K562 (cell line): ENCODE results near the gene CD300A. TPM values are rescaled to one million over a fixed set of nuclear protein-coding genes. Genes with fewer than 3 reads are reported as not detected.
A peak's percentile ranks its signal among the peaks of the same experiment; 100 is the strongest.

Experiments used
- BMI1 ChIP-seq: fragments of 150-350 bp; IDR thresholded peaks from 2 replicates; pipeline ENCODE4 v1.6.1; 2014; ENCODE audit warnings: low read length
- BRD4 ChIP-seq: fragments of 200-600 bp; sonication (generic); IDR thresholded peaks from 2 replicates; pipeline ENCODE4 v1.6.1; 2017; ENCODE audit warnings: inconsistent platforms
- DACH1 ChIP-seq: fragments of 450-650 bp; IDR thresholded peaks from 2 replicates; pipeline ENCODE4 v1.6.1; 2018; ENCODE audit not compliant: partially characterized antibody
- HMG20B ChIP-seq: fragments of 250-450 bp; sonication (Bioruptor Pico); IDR thresholded peaks from 2 replicates; pipeline ENCODE4 v1.5.0; 2021; ENCODE audit warnings: mild to moderate bottlenecking
- HOXB6 ChIP-seq: fragments of 250-450 bp; sonication (Bioruptor Pico); IDR thresholded peaks from 2 replicates; pipeline ENCODE4 v1.5.1; 2022; ENCODE audit warnings: mild to moderate bottlenecking, borderline replicate concordance
- ILF3 ChIP-seq: fragments of 450-650 bp; IDR thresholded peaks from 2 replicates; pipeline ENCODE4 v1.6.1; 2018; ENCODE audit warnings: antibody characterized with exemption, mild to moderate bottlenecking, moderate library complexity, borderline replicate concordance
- MXI1 ChIP-seq: IDR thresholded peaks from 2 replicates; pipeline ENCODE4 v1.6.1; 2011; ENCODE audit warnings: low read depth, mild to moderate bottlenecking, improper control_type of control experiment, low read length
- NEUROD1 ChIP-seq: fragments of 150-350 bp; IDR thresholded peaks from 2 replicates; pipeline ENCODE4 v1.6.1; 2014; ENCODE audit warnings: borderline replicate concordance, low read length, low read depth; ENCODE audit not compliant: partially characterized antibody
- NONO ChIP-seq, 2 experiments: fragments of 200-400 bp in 1 of 2; fragments of 450-650 bp in 1 of 2; formaldehyde crosslinking in 1 of 2; IDR thresholded peaks; 2 replicates each; pipeline ENCODE4 v1.6.1; 2017; ENCODE audit warnings: low read depth in 2 of 2, mild to moderate bottlenecking in 2 of 2, moderate library complexity in 2 of 2, low read length in 1 of 2
- NR1H2 ChIP-seq: sonication (generic); formaldehyde crosslinking; IDR thresholded peaks from 2 replicates; pipeline ENCODE4 v1.4.0; 2020; ENCODE audit warnings: mild to moderate bottlenecking, missing genetic modification reagents
- PHB ChIP-seq: fragments of 250-450 bp; sonication (Bioruptor Pico); IDR thresholded peaks from 2 replicates; pipeline ENCODE4 v1.5.0; 2021
- PHTF2 ChIP-seq: fragments of 250-450 bp; sonication (Bioruptor Pico); IDR thresholded peaks from 2 replicates; pipeline ENCODE4 v1.5.0; 2021; ENCODE audit warnings: mild to moderate bottlenecking
- SAFB ChIP-seq: fragments of 200-400 bp; formaldehyde crosslinking; IDR thresholded peaks from 2 replicates; pipeline ENCODE4 v1.6.1; 2017; ENCODE audit warnings: low read depth, low read length, borderline replicate concordance
- SIRT6 ChIP-seq: IDR thresholded peaks from one replicate; pipeline ENCODE4 v1.6.1; 2012; ENCODE audit warnings: low read depth, mild to moderate bottlenecking, control low read depth, inconsistent platforms, low read length, moderate library complexity
- STAT5A ChIP-seq: IDR thresholded peaks from 2 replicates; pipeline ENCODE4 v1.6.1; 2012; ENCODE audit warnings: low read length, inconsistent platforms, borderline replicate concordance
- WHSC1 ChIP-seq: IDR thresholded peaks from one replicate; pipeline ENCODE4 v1.6.1; 2012; ENCODE audit warnings: low read length, control low read depth, inconsistent platforms
- YY1 ChIP-seq, 3 experiments: IDR thresholded peaks; 2 replicates each; pipeline ENCODE4 v1.6.1; 2011; ENCODE audit warnings: low read length in 2 of 3, mild to moderate bottlenecking in 2 of 3, moderate library complexity in 2 of 3, borderline replicate concordance in 1 of 3, control low read depth in 1 of 3, low read depth in 1 of 3; ENCODE audit not compliant: insufficient read depth in 3 of 3, insufficient replicate concordance in 2 of 3, control insufficient read depth in 1 of 3, insufficient read length in 1 of 3; ENCODE audit errors: extremely low read depth in 1 of 3
- ZNF12 ChIP-seq: sonication (generic); formaldehyde crosslinking; IDR thresholded peaks from 2 replicates; pipeline ENCODE4 v1.4.0; 2020; ENCODE audit warnings: mild to moderate bottlenecking, missing genetic modification reagents
- ZNF384 ChIP-seq: IDR thresholded peaks from 2 replicates; pipeline ENCODE4 v1.6.1; 2012; ENCODE audit warnings: low read depth, low read length, improper control_type of control experiment
- ZNF778 ChIP-seq: fragments of 450-650 bp; formaldehyde crosslinking; IDR thresholded peaks from 2 replicates; pipeline ENCODE4 v1.4.0; 2020; ENCODE audit warnings: mild to moderate bottlenecking, moderate library complexity
- ZSCAN29 ChIP-seq: fragments of 450-650 bp; IDR thresholded peaks from 2 replicates; pipeline ENCODE4 v1.6.1; 2017
- polyA plus RNA-seq, 8 experiments: library from polyadenylated mRNA; depleted of rRNA in 4 of 8; stranded (reverse) in 5 of 8; unstranded in 3 of 8; fragments of >200 nt; fragmentation: Nextera tagmentation in 2 of 8; fragmentation: Illumina TruSeq in 1 of 8; extraction: Ambion mirVana in 2 of 8; extraction: Trizol in 1 of 8; gene quantifications; 2 replicates each; pipeline versions ENCODE4 v1.2.1 to v1.2.3, GENCODE V29; 2011 to 2014; ENCODE audit warnings: inconsistent platforms in 1 of 8, missing spikeins in 1 of 8
- total RNA-seq, 7 experiments: library from RNA; depleted of rRNA in 6 of 7; stranded (reverse); fragments of >200 nt in 6 of 7; fragmentation: Illumina TruSeq in 2 of 7; extraction: Trizol in 2 of 7; gene quantifications; 2 replicates each; pipeline versions ENCODE4 v1.2.1 to v1.2.3, GENCODE V29; 2011 to 2021; ENCODE audit warnings: low replicate concordance in 1 of 7
- TF ChIP-seq, protein P1 (sequence below): fragments of 250-450 bp; sonication (Bioruptor Pico); IDR thresholded peaks from 2 replicates; pipeline ENCODE4 v1.4.0; 2020; ENCODE audit warnings: mild to moderate bottlenecking
- TF ChIP-seq, protein P2 (sequence below): sonication (generic); formaldehyde crosslinking; IDR thresholded peaks from 2 replicates; pipeline ENCODE4 v1.9.0; 2022; ENCODE audit warnings: mild to moderate bottlenecking, missing genetic modification reagents
- TF ChIP-seq, protein P3 (sequence below): fragments of 250-450 bp; sonication (Bioruptor Pico); IDR thresholded peaks from 2 replicates; pipeline ENCODE4 v1.5.0; 2020; ENCODE audit warnings: mild to moderate bottlenecking, borderline replicate concordance
- TF ChIP-seq, protein P4 (sequence below): sonication (generic); formaldehyde crosslinking; IDR thresholded peaks from 2 replicates; pipeline ENCODE4 v1.8.1; 2022; ENCODE audit warnings: missing genetic modification reagents

The CD300A gene
- total and polyA plus RNA-seq, 9 of the 15 experiments (the other 6 are each of a cell fraction or from before 2014, with no cell fraction given) = 0.21 to 1.7 (median 0.41) TPM; not detected in 1

DNA sequence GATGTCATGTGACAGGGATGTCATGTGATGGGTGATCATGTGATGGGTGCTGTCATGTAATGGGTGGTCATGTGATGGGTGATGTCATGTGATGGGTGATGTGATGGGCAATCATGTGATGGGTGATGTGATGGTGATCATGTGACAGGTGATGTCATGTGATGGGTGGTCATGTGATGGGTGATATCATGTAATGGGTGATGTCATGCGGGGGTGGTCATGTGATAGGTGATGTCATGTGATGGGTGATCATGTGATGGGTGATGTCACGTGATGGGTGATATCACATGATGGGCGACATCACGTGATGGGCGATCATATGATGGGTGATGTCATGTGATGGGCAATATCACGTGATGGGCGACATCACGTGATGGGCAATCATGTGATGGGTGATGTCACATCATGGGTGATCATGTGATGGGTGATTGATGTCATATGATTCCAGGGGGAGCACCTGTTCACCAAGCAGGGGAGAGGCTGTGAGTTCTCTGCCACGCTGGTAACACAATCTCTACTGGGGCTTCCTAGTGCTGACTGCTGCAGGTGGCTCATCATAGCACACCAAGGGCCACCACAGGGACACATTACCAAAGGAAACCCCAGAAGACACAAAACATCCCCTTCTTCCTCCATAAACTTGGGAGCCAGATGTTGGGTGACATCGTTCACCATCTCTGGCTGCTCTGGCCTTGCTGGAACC, 48.3 kb downstream of the CD300A start (continued):
- TF ChIP-seq, protein P1, sequence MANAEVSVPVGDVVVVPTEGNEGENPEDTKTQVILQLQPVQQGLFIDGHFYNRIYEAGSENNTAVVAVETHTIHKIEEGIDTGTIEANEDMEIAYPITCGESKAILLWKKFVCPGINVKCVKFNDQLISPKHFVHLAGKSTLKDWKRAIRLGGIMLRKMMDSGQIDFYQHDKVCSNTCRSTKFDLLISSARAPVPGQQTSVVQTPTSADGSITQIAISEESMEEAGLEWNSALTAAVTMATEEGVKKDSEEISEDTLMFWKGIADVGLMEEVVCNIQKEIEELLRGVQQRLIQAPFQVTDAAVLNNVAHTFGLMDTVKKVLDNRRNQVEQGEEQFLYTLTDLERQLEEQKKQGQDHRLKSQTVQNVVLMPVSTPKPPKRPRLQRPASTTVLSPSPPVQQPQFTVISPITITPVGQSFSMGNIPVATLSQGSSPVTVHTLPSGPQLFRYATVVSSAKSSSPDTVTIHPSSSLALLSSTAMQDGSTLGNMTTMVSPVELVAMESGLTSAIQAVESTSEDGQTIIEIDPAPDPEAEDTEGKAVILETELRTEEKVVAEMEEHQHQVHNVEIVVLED (CRISPR knock-in tag) = no peak
- TF ChIP-seq HOXB6 (CRISPR knock-in tag) = no peak
- TF ChIP-seq, protein P2, sequence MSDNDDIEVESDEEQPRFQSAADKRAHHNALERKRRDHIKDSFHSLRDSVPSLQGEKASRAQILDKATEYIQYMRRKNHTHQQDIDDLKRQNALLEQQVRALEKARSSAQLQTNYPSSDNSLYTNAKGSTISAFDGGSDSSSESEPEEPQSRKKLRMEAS (CRISPR knock-in tag) = peak; percentile 85
- no peak for TF ChIP-seq PHB (CRISPR knock-in tag)
- TF ChIP-seq SAFB = no peak
- TF ChIP-seq ZNF778 = no peak
- TF ChIP-seq NONO (IDR thresholded peaks at IDR 0.05; ENCODE audit: low read depth in 2 of 2, low read length in 1 of 2) = peak in 1 of 2 experiments; percentile 44; a peak in 1 of 4 replicates
- TF ChIP-seq ILF3 = no peak
- no peak for TF ChIP-seq BMI1
- TF ChIP-seq BRD4 = no peak
- no peak for TF ChIP-seq SIRT6
- TF ChIP-seq HMG20B (CRISPR knock-in tag) = no peak
- no peak for TF ChIP-seq ZNF12
- TF ChIP-seq DACH1 = no peak
- TF ChIP-seq MXI1 = no peak
- TF ChIP-seq, protein P3, sequence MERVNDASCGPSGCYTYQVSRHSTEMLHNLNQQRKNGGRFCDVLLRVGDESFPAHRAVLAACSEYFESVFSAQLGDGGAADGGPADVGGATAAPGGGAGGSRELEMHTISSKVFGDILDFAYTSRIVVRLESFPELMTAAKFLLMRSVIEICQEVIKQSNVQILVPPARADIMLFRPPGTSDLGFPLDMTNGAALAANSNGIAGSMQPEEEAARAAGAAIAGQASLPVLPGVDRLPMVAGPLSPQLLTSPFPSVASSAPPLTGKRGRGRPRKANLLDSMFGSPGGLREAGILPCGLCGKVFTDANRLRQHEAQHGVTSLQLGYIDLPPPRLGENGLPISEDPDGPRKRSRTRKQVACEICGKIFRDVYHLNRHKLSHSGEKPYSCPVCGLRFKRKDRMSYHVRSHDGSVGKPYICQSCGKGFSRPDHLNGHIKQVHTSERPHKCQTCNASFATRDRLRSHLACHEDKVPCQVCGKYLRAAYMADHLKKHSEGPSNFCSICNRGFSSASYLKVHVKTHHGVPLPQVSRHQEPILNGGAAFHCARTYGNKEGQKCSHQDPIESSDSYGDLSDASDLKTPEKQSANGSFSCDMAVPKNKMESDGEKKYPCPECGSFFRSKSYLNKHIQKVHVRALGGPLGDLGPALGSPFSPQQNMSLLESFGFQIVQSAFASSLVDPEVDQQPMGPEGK (CRISPR knock-in tag) = no peak
- TF ChIP-seq, protein P4, sequence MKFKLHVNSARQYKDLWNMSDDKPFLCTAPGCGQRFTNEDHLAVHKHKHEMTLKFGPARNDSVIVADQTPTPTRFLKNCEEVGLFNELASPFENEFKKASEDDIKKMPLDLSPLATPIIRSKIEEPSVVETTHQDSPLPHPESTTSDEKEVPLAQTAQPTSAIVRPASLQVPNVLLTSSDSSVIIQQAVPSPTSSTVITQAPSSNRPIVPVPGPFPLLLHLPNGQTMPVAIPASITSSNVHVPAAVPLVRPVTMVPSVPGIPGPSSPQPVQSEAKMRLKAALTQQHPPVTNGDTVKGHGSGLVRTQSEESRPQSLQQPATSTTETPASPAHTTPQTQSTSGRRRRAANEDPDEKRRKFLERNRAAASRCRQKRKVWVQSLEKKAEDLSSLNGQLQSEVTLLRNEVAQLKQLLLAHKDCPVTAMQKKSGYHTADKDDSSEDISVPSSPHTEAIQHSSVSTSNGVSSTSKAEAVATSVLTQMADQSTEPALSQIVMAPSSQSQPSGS (CRISPR knock-in tag) = peak; percentile 99
- no peak for TF ChIP-seq WHSC1
- no peak for TF ChIP-seq ZNF384
- no peak for TF ChIP-seq NR1H2
- no peak for TF ChIP-seq YY1 (IDR thresholded peaks at IDR 0.05; ENCODE audit: borderline replicate concordance in 1 of 3, control insufficient read depth in 1 of 3, extremely low read depth in 1 of 3, insufficient read depth in 3 of 3, insufficient read length in 1 of 3, insufficient replicate concordance in 2 of 3, low read depth in 1 of 3, low read length in 2 of 3)
- peak; percentile 9; the same call in 1 of the 2 replicates for TF ChIP-seq STAT5A
- TF ChIP-seq ZSCAN29 = no peak
- TF ChIP-seq NEUROD1 = no peak
- TF ChIP-seq PHTF2 = no peak
